Fibroblast of villous mesenchyme (primary cell): Measurements from ENCODE around the gene RUBCNL. TPM values are rescaled to one million over a fixed set of nuclear protein-coding genes. Genes with fewer than 3 reads are reported as not detected.

Source experiments
- DNase-seq: peaks from one replicate; pipeline ENCODE4 v3.0.0-alpha.2; 2010; ENCODE audit warnings: low read depth
- H3K4me3 ChIP-seq: 2 replicates; pipeline ENCODE4 v1.5.1; 2011; ENCODE audit warnings: low read depth, mild to moderate bottlenecking, low read length
- total RNA-seq: library from RNA; depleted of rRNA; stranded (reverse); fragments of >200 nt; gene quantifications from 2 replicates; pipeline ENCODE4 v1.2.3, GENCODE V29; 2012
- TF ChIP-seq, protein P1 (sequence below): IDR thresholded peaks from 2 replicates; pipeline ENCODE4 v1.5.1; 2012; ENCODE audit warnings: low read depth, mild to moderate bottlenecking, low read length; ENCODE audit not compliant: insufficient read depth

RUBCNL gene
- total RNA-seq, 1 donor, result 0.43 TPM

GRCh38 chr13:46332772-46333171 is 54.3 kb downstream of the RUBCNL start:
- TF ChIP-seq, protein P1, sequence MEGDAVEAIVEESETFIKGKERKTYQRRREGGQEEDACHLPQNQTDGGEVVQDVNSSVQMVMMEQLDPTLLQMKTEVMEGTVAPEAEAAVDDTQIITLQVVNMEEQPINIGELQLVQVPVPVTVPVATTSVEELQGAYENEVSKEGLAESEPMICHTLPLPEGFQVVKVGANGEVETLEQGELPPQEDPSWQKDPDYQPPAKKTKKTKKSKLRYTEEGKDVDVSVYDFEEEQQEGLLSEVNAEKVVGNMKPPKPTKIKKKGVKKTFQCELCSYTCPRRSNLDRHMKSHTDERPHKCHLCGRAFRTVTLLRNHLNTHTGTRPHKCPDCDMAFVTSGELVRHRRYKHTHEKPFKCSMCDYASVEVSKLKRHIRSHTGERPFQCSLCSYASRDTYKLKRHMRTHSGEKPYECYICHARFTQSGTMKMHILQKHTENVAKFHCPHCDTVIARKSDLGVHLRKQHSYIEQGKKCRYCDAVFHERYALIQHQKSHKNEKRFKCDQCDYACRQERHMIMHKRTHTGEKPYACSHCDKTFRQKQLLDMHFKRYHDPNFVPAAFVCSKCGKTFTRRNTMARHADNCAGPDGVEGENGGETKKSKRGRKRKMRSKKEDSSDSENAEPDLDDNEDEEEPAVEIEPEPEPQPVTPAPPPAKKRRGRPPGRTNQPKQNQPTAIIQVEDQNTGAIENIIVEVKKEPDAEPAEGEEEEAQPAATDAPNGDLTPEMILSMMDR, result no peak
- DNase-seq, result no peak
- no peak overlapping the region for H3K4me3 ChIP-seq

DNA sequence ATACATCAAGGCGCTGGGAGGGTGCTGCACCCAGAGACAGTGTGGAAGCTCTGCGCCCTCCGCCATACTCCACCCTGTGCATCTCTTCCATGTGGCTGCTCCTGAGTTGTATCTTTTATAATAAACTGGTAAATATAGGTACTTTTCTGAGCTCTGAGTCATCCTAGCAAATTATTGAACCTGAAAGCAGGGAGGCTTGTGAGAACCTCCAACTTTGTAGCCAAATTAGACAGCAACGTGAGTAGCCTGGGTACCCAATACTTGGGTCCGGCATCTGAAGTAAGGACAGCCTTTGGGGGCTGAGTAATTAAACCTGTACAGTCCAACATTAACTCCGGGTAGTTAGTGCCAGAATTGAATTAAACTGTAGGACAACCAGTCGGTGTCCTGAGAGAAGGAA is 57.4 kb downstream of the RUBCNL start:
- DNase-seq, result no peak
- H3K4me3 ChIP-seq, result no peak overlapping the region
- TF ChIP-seq, protein P1, result no peak

- DNase-seq, result no peak
- TF ChIP-seq, protein P1, result no peak
- no peak overlapping the region for H3K4me3 ChIP-seq
Measured at GRCh38 chr13:46327246-46327645, 59.8 kb downstream of the RUBCNL start.

- TF ChIP-seq, protein P1, result no peak
- no peak overlapping the region for H3K4me3 ChIP-seq
- DNase-seq, result no peak
Measured at GRCh38 chr13:46324976-46325375, 62.1 kb downstream of the RUBCNL start.

- DNase-seq, result peak; percentile 56
- TF ChIP-seq, protein P1, result peak; percentile 86
- H3K4me3 ChIP-seq, result no peak overlapping the region
Measured at GRCh38 chr13:46321494-46322225, 65.4 kb downstream of the RUBCNL start.

DNA sequence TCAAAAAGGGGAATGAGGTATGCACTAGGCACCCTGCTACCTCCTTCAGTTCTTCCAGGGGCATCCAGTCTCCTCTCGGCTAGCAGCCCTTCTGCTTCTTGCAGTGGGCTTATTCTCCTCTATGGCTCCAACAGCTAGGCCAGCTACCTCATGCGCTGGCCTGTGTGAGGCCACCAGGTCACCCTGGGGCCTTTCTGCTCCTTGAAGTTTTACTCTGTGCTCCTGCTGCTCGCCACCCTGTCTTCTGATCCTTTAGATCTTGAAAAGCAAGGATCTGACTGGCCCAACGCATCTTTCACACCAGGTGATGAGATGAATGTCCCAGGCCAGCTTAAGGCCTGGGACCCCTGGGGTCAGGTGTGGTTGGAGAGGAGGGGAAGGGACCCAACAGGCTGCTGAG is 66.2 kb downstream of the RUBCNL start:
- DNase-seq, result no peak
- no peak overlapping the region for H3K4me3 ChIP-seq
- TF ChIP-seq, protein P1, result no peak

GRCh38 chr13:46320406-46320805 is 66.6 kb downstream of the RUBCNL start:
- TF ChIP-seq, protein P1, result no peak
- no peak overlapping the region for H3K4me3 ChIP-seq
- DNase-seq, result no peak
